Measurements from ENCODE around the gene TBC1D13. TPM values are rescaled to one million over a fixed set of nuclear protein-coding genes. Genes with fewer than 3 reads are reported as not detected.

TBC1D13 gene
- total and polyA plus RNA-seq, 2 of the 13 experiments (the other 11 are each of a cell fraction or from before 2014, with no cell fraction given), result 17.9 to 19.7 TPM

DNA sequence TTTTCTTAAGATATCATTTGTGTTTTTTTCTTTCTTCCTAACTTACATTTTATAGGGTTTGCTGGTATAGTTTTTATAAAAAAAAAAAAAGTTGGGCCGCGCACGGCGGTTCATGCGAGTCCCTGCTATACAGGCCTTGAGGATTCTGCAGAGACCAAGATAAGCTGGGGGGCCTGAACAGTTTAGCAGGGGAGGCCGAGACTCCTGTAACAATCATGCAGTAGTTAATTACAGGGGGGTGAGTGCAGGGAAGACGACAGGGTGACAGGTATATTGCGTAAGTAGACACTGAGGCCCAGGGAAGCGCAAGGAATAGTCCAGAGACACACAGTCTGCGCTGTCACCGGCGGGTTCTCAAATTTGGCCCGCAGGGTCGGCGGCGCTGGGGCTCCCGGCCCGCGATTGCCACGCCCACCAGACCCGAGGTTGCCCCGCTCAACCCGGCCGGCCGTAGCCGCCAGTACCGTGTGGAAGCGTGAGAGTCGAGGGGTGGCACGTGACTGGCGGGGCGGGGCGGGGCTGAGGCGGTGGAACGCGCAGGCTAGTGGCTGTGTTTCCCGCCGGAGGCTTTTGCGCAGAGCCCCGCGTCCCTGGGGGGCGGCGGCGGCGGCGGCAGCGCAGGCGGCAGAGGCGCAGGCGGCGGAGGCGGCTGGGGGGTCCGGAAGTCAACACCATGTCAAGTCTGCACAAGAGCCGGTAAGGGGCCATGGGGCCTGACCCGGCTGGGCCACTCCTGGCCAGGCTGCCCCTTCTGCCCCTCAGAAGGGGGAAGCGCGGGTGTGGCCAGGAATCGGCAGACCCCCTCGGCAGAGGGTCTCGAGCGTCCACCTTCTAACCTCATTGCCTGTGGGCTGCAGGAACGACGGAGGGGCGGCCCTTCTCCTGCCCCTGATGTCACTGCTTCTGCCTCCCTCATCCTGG lies at the start of gene TBC1D13 (continued):
- TF ChIP-seq, protein P1, sequence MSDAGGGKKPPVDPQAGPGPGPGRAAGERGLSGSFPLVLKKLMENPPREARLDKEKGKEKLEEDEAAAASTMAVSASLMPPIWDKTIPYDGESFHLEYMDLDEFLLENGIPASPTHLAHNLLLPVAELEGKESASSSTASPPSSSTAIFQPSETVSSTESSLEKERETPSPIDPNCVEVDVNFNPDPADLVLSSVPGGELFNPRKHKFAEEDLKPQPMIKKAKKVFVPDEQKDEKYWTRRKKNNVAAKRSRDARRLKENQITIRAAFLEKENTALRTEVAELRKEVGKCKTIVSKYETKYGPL (CRISPR knock-in tag; IDR thresholded peaks at IDR 0.05), result peak; percentile 85; the same call in 1 of the 2 replicates
- TF ChIP-seq ZNF362 (CRISPR knock-in tag; IDR thresholded peaks at IDR 0.05; ENCODE audit: borderline replicate concordance) (0 out of 2 replicates have a peak, but pooled peaks have one; percentile 68), TBX2 (CRISPR knock-in tag; IDR thresholded peaks at IDR 0.05; ENCODE audit: borderline replicate concordance) (peak; percentile 95), ZNF780A (CRISPR knock-in tag; IDR thresholded peaks at IDR 0.05) (peak; percentile 87; the same call in 1 of the 2 replicates), AHDC1 (CRISPR knock-in tag; IDR thresholded peaks at IDR 0.05; ENCODE audit: borderline replicate concordance) (peak; percentile 61; the same call in 1 of the 2 replicates), ELF1 (CRISPR knock-in tag; IDR thresholded peaks at IDR 0.05) (peak; percentile 53; the same call in 1 of the 2 replicates), SRSF9 (IDR thresholded peaks at IDR 0.05; ENCODE audit: borderline replicate concordance, insufficient read depth, low read depth, low read length, poor library complexity, severe bottlenecking) (no peak), SAFB2 (CRISPR knock-in tag; IDR thresholded peaks at IDR 0.05; ENCODE audit: borderline replicate concordance, low read depth) (peak; percentile 87), ADNP (CRISPR knock-in tag; IDR thresholded peaks at IDR 0.05) (no peak), YEATS4 (CRISPR knock-in tag; IDR thresholded peaks at IDR 0.05; ENCODE audit: borderline replicate concordance) (peak; percentile 97), NFYB (CRISPR knock-in tag; IDR thresholded peaks at IDR 0.05) (0 out of 2 replicates have a peak, but pooled peaks have one; percentile 36), ZNF263 (CRISPR knock-in tag; IDR thresholded peaks at IDR 0.05) (peak; percentile 71), CCDC6 (CRISPR knock-in tag; IDR thresholded peaks at IDR 0.05) (peak; percentile 86), FLYWCH1 (CRISPR knock-in tag; IDR thresholded peaks at IDR 0.05) (peak; percentile 87)
- TF ChIP-seq, protein P2, sequence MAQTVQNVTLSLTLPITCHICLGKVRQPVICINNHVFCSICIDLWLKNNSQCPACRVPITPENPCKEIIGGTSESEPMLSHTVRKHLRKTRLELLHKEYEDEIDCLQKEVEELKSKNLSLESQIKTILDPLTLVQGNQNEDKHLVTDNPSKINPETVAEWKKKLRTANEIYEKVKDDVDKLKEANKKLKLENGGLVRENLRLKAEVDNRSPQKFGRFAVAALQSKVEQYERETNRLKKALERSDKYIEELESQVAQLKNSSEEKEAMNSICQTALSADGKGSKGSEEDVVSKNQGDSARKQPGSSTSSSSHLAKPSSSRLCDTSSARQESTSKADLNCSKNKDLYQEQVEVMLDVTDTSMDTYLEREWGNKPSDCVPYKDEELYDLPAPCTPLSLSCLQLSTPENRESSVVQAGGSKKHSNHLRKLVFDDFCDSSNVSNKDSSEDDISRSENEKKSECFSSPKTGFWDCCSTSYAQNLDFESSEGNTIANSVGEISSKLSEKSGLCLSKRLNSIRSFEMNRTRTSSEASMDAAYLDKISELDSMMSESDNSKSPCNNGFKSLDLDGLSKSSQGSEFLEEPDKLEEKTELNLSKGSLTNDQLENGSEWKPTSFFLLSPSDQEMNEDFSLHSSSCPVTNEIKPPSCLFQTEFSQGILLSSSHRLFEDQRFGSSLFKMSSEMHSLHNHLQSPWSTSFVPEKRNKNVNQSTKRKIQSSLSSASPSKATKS (CRISPR knock-in tag; IDR thresholded peaks at IDR 0.05), result peak; percentile 89; the same call in 1 of the 2 replicates
- TF ChIP-seq, protein P3, sequence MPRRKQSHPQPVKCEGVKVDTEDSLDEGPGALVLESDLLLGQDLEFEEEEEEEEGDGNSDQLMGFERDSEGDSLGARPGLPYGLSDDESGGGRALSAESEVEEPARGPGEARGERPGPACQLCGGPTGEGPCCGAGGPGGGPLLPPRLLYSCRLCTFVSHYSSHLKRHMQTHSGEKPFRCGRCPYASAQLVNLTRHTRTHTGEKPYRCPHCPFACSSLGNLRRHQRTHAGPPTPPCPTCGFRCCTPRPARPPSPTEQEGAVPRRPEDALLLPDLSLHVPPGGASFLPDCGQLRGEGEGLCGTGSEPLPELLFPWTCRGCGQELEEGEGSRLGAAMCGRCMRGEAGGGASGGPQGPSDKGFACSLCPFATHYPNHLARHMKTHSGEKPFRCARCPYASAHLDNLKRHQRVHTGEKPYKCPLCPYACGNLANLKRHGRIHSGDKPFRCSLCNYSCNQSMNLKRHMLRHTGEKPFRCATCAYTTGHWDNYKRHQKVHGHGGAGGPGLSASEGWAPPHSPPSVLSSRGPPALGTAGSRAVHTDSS (CRISPR knock-in tag; conservative IDR thresholded peaks at IDR 0.05), result no peak
